Common myeloid progenitor, CD34-positive (primary cell): Measurements from ENCODE around the gene RADIL.

ENCODE experiments used
- CTCF ChIA-PET: fragments of 350-600 bp; sonication (Branson Sonifier 250); formaldehyde crosslinking; loops from one replicate; lab custom pipeline; 2021; ENCODE audit warnings: antibody characterized with exemption; lab: Charles Lee
- POLR2A ChIA-PET: fragments of 350-600 bp; sonication (Branson Sonifier 250); formaldehyde crosslinking; loops from one replicate; lab custom pipeline; 2021; ENCODE audit warnings: antibody characterized with exemption; lab: Charles Lee
- DNase-seq, 3 donors: peaks; one replicate each; pipeline versions ENCODE4 v3.0.0 to v3.0.0-alpha.2; 2013
- H3K27ac ChIP-seq, 2 experiments: 1 replicate in 1 of 2; 2 replicates in 1 of 2; pipeline ENCODE4 v1.7.0; 2013; ENCODE audit warnings: inconsistent platforms in 2 of 2, low read length in 2 of 2, mild to moderate bottlenecking in 2 of 2, low read depth in 1 of 2, moderate library complexity in 1 of 2; ENCODE audit not compliant: severe bottlenecking in 2 of 2, insufficient read depth in 1 of 2, poor library complexity in 1 of 2
- H3K27me3 ChIP-seq, 5 experiments: replicated peaks in 2 of 5; 1 replicate in 3 of 5; 2 replicates in 2 of 5; pipeline versions ENCODE4 v1.6.1 to v1.7.0; 2013; ENCODE audit warnings: low read length in 4 of 5, mild to moderate bottlenecking in 2 of 5, moderate library complexity in 2 of 5, inconsistent platforms in 1 of 5; ENCODE audit not compliant: insufficient read depth in 5 of 5, control insufficient read depth in 4 of 5
- H3K36me3 ChIP-seq, 4 experiments: 1 replicate in 2 of 4; 2 replicates in 2 of 4; pipeline versions ENCODE4 v1.6.1 to v1.7.0; 2013; ENCODE audit warnings: low read length in 3 of 4, control low read depth in 1 of 4, mild to moderate bottlenecking in 1 of 4; ENCODE audit not compliant: control insufficient read depth in 4 of 4, insufficient read depth in 4 of 4
- H3K4me1 ChIP-seq, 4 experiments: 1 replicate in 3 of 4; 2 replicates in 1 of 4; pipeline versions ENCODE4 v1.6.1 to v1.7.1; 2013; ENCODE audit warnings: low read length in 3 of 4, mild to moderate bottlenecking in 3 of 4, control low read depth in 1 of 4, inconsistent platforms in 1 of 4, moderate library complexity in 1 of 4; ENCODE audit not compliant: control insufficient read depth in 4 of 4, insufficient read depth in 4 of 4; ENCODE audit errors: control extremely low read depth in 1 of 4
- H3K4me3 ChIP-seq, 7 experiments: 1 replicate in 4 of 7; 2 replicates in 3 of 7; pipeline versions ENCODE4 v1.5.1 to v1.7.0; 2013; ENCODE audit warnings: mild to moderate bottlenecking in 7 of 7, low read length in 6 of 7, moderate library complexity in 6 of 7, inconsistent platforms in 2 of 7, low read depth in 2 of 7, control low read depth in 1 of 7; ENCODE audit not compliant: insufficient read depth in 4 of 7, control insufficient read depth in 1 of 7; ENCODE audit errors: extremely low read depth in 1 of 7
- H3K9me3 ChIP-seq, 5 experiments: 1 replicate in 4 of 5; 2 replicates in 1 of 5; pipeline versions ENCODE4 v1.6.1 to v1.7.1; 2013; ENCODE audit warnings: low read length in 4 of 5, mild to moderate bottlenecking in 2 of 5, inconsistent platforms in 1 of 5, low read depth in 1 of 5, moderate library complexity in 1 of 5; ENCODE audit not compliant: control insufficient read depth in 4 of 5, insufficient read depth in 2 of 5; ENCODE audit errors: control extremely low read depth in 1 of 5
- WGBS: methylation state at CpG from one replicate; pipeline ENCODE4 v1.1.5; 2013; ENCODE audit not compliant: insufficient coverage; 5-methylcytosine and 5-hydroxymethylcytosine counted together

The RADIL gene

GRCh38 chr7:4816419-4817080 lies 67.0 kb downstream of the RADIL start:
- H3K27ac ChIP-seq: no peak overlapping the region
- CTCF ChIA-PET: interaction anchor here (0.7 to 3.2 kb wide), 4 partner anchors 13 to 270 kb away, joined by 4 to 15 read pairs (median 5); no protein-coding TSS in a partner anchor
- WGBS: 98% methylated on average over 25 of the region's 26 CpGs

GRCh38 chr7:4815609-4816418 lies 67.7 kb downstream of the RADIL start:
- no peaks in the 10 kb centered on the region for H3K36me3 ChIP-seq
- DNase-seq: no peak
- H3K9me3 ChIP-seq: no peaks in the 10 kb centered on the region
- ChIA-PET POLR2A (no interaction called here), CTCF (interaction anchor here (0.7 to 3.2 kb wide), 8 partner anchors 8 to 271 kb away, joined by 3 to 17 read pairs (median 4); no protein-coding TSS in a partner anchor)
- peaks cover 0 to 23% (median 12%) of the 10 kb centered on the region in 4 experiments for H3K4me1 ChIP-seq
- WGBS: 98% methylated on average over 28 of the region's 38 CpGs
- no peaks in the 10 kb centered on the region for H3K27me3 ChIP-seq
- no peak overlapping the region for H3K4me3 ChIP-seq
- H3K27ac ChIP-seq: no peak overlapping the region

More at GRCh38 chr7:4816419-4817080, 67.0 kb downstream of the RADIL start:
- H3K4me3 ChIP-seq: no peak overlapping the region
- no peak for DNase-seq
- peaks cover 0 to 23% (median 12%) of the 10 kb centered on the region in 4 experiments for H3K4me1 ChIP-seq
- no peaks in the 10 kb centered on the region for H3K36me3 ChIP-seq
- H3K27me3 ChIP-seq: no peaks in the 10 kb centered on the region
- no peaks in the 10 kb centered on the region for H3K9me3 ChIP-seq
- POLR2A ChIA-PET: no interaction called here

- POLR2A ChIA-PET: interaction anchor here (0.6 kb wide), 1 partner anchor 22 kb away, joined by 3 read pairs; no protein-coding TSS in a partner anchor
- Histone ChIP-seq H3K27ac (no peak overlapping the region), H3K4me3 (no peak overlapping the region), H3K27me3 (no peaks in the 10 kb centered on the region), H3K36me3 (no peaks in the 10 kb centered on the region), H3K4me1 (peaks cover 0 to 23% (median 12%) of the 10 kb centered on the region in 4 experiments), H3K9me3 (no peaks in the 10 kb centered on the region)
- 99% methylated on average over 13 of the region's 14 CpGs for WGBS
- CTCF ChIA-PET: interaction anchor here (0.6 to 3.0 kb wide), 8 partner anchors 8 to 253 kb away, joined by 3 to 17 read pairs (median 4); no protein-coding TSS in a partner anchor
- no peak for DNase-seq
These were observed 68.4 kb downstream of the RADIL start for GRCh38 chr7:4815121-4815520.

- ChIA-PET CTCF (interaction anchor here (0.6 to 3.0 kb wide), 6 partner anchors 9 to 42 kb away, joined by 3 to 17 read pairs (median 4); no protein-coding TSS in a partner anchor), POLR2A (interaction anchor here (0.6 kb wide), 1 partner anchor 22 kb away, joined by 3 read pairs; no protein-coding TSS in a partner anchor)
- peaks cover 0 to 25% (median 16%) of the 10 kb centered on the region in 4 experiments for H3K4me1 ChIP-seq
- no peaks in the 10 kb centered on the region for H3K9me3 ChIP-seq
- H3K4me3 ChIP-seq: peak overlapping the region in 2 of 7 experiments; percentile 45 to 55
- H3K36me3 ChIP-seq: no peaks in the 10 kb centered on the region
- no peak overlapping the region for H3K27ac ChIP-seq
- no peaks in the 10 kb centered on the region for H3K27me3 ChIP-seq
- DNase-seq: peak; percentile 50 to 66 (median 58)
- 1% methylated on average over 10 of the region's 14 CpGs for WGBS
These were observed 69.1 kb downstream of the RADIL start for GRCh38 chr7:4814433-4814832.

- no peaks in the 10 kb centered on the region for H3K27me3 ChIP-seq
- CTCF ChIA-PET: interaction anchor here (1.1 to 5.0 kb wide), 6 partner anchors 10 to 73 kb away, joined by 3 to 17 read pairs (median 7); partner anchors contain the start of gene RADIL
- peak overlapping the region in 3 of 7 experiments; percentile 52 to 69 (median 56) for H3K4me3 ChIP-seq
- no peaks in the 10 kb centered on the region for H3K36me3 ChIP-seq
- DNase-seq: peak in 2 of 3 donors; percentile 36 to 57
- POLR2A ChIA-PET: interaction anchor here (0.6 kb wide), 1 partner anchor 42 kb away, joined by 5 read pairs; no protein-coding TSS in a partner anchor
- WGBS: 31% methylated on average over 3 of the region's 14 CpGs
- H3K27ac ChIP-seq: no peak overlapping the region
- no peaks in the 10 kb centered on the region for H3K9me3 ChIP-seq
- peaks cover 0 to 45% (median 28%) of the 10 kb centered on the region in 4 experiments for H3K4me1 ChIP-seq
These were observed 73.8 kb downstream of the RADIL start for GRCh38 chr7:4809666-4810065.

- peak; percentile 85 to 93 (median 87) for DNase-seq
- no peaks in the 10 kb centered on the region for H3K36me3 ChIP-seq
- H3K27ac ChIP-seq: peak overlapping the region in 1 of 2 experiments; percentile 68
- ChIA-PET CTCF (interaction anchor here (1.1 to 5.0 kb wide), 4 partner anchors 10 to 74 kb away, joined by 5 to 17 read pairs (median 10); partner anchors contain the start of gene RADIL), POLR2A (interaction anchor here (0.6 to 1.1 kb wide), 2 partner anchors 34 to 41 kb away, joined by 3 to 5 read pairs; partner anchors contain the start of gene AP5Z1)
- peaks cover 0 to 40% (median 22%) of the 10 kb centered on the region in 4 experiments for H3K4me1 ChIP-seq
- peak overlapping the region in 5 of 7 experiments; percentile 29 to 69 (median 52) for H3K4me3 ChIP-seq
- H3K27me3 ChIP-seq: no peaks in the 10 kb centered on the region
- under 1% methylated on average over 27 of the region's 38 CpGs for WGBS
- H3K9me3 ChIP-seq: no peaks in the 10 kb centered on the region
These were observed 74.4 kb downstream of the RADIL start for GRCh38 chr7:4809091-4809591.
